ENCODE data around the gene FXR2.

Gene FXR2

GRCh38 chr17:7569571-7569970 lies 45.1 kb downstream of the FXR2 start:
- DNase-seq: no peak

DNA sequence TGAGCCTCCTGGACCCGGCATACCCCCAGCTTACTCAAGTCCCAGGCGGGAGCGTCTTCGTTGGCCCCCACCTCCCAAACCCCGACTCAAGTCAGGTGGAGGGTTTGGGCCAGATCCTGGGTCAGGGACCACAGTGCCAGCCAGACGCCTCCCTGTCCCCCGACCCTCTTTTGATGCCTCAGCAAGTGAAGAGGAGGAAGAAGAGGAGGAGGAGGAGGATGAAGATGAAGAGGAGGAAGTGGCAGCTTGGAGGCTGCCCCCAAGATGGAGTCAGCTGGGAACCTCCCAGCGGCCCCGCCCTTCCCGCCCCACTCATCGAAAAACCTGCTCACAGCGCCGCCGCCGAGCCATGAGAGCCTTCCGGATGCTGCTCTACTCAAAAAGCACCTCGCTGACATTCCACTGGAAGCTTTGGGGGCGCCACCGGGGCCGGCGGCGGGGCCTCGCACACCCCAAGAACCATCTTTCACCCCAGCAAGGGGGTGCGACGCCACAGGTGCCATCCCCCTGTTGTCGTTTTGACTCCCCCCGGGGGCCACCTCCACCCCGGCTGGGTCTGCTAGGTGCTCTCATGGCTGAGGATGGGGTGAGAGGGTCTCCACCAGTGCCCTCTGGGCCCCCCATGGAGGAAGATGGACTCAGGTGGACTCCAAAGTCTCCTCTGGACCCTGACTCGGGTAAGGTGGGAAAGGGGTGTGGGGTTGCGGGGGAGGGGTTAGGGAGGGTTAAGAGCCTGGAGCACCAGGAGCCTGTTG lies 51.4 kb downstream of the FXR2 start:
- no peak for DNase-seq

GRCh38 chr17:7562208-7562605 lies 52.5 kb downstream of the FXR2 start:
- DNase-seq: no peak

- DNase-seq: peak; percentile 54 to 93
Observed at GRCh38 chr17:7561589-7562207, 53.0 kb downstream of the FXR2 start, which contains the start of gene SENP3. Gene SENP3 (plus strand): TSS chr17:7561919. CDS start chr17:7563077, 1,158 bp downstream.

DNA sequence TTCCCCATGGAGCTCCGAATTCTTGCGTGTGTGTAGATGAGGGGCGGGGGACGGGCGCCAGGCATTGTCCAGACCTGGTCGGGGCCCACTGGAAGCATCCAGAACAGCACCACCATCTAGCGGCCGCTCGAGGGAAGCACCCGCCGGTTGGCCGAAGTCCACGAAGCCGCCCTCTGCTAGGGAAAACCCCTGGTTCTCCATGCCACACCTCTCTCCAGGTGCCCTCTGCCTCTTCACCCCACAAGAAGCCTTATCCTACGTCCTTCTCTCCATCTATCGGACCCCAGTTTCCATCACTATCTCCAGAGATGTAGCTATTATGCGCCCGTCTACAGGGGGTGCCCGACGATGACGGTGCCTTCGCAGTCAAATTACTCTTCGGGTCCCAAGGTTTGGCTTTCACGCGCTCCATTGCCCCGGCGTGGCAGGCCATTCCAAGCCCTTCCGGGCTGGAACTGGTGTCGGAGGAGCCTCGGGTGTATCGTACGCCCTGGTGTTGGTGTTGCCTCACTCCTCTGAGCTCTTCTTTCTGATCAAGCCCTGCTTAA lies 53.6 kb downstream of the FXR2 start:
- peak; percentile 50 to 85 for DNase-seq

GRCh38 chr17:7560172-7561027 lies 54.3 kb downstream of the FXR2 start:
- DNase-seq: no peak

- no peak for DNase-seq
Observed at GRCh38 chr17:7559320-7560171, 55.2 kb downstream of the FXR2 start.

GRCh38 chr17:7558544-7559319 lies 56.0 kb downstream of the FXR2 start, which contains the start of gene TNFSF13:
Gene TNFSF13 (plus strand): TSS chr17:7558750. CDS start chr17:7559040, 290 bp downstream.
- DNase-seq: no peak

DNA sequence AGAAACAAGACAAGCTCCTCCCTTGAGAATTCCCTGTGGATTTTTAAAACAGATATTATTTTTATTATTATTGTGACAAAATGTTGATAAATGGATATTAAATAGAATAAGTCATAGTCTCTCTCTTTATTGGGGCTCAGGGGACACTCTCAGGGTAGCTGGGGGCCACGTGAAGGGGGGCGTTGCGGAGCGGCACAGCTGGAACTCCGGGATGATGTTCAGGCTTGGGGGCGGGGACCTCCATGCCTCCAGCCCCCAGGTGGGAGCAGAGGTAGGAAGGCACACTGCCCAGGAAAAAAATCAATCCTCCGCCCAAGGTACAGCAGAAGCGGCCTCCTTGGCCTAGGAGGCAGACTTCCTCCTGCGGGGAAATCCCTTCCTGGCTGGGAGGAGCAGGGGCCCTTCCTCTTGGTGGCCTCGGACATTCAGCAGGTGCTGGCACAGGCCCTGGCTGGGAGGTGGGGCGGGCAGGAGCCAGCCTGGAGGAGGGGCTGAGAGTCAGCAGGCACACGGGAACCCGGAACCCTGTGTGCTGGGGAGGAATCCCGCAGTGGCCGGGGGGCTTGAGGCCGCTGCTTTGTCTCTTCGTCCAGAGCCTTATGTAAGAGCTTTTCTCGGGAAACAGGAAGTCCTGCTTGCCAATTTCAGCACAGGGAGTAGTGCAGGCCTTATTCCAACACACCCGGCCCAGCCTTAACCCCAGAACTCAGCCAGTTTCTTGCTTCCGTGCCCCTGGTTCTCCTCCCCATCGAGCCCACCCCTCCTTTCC lies 56.7 kb downstream of the FXR2 start:
- DNase-seq: peak in 1 of 2 experiments; percentile 19

DNA sequence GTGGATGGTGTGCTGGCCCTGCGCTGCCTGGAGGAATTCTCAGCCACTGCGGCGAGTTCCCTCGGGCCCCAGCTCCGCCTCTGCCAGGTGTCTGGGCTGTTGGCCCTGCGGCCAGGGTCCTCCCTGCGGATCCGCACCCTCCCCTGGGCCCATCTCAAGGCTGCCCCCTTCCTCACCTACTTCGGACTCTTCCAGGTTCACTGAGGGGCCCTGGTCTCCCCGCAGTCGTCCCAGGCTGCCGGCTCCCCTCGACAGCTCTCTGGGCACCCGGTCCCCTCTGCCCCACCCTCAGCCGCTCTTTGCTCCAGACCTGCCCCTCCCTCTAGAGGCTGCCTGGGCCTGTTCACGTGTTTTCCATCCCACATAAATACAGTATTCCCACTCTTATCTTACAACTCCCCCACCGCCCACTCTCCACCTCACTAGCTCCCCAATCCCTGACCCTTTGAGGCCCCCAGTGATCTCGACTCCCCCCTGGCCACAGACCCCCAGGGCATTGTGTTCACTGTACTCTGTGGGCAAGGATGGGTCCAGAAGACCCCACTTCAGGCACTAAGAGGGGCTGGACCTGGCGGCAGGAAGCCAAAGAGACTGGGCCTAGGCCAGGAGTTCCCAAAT lies 57.4 kb downstream of the FXR2 start:
- no peak for DNase-seq

DNA sequence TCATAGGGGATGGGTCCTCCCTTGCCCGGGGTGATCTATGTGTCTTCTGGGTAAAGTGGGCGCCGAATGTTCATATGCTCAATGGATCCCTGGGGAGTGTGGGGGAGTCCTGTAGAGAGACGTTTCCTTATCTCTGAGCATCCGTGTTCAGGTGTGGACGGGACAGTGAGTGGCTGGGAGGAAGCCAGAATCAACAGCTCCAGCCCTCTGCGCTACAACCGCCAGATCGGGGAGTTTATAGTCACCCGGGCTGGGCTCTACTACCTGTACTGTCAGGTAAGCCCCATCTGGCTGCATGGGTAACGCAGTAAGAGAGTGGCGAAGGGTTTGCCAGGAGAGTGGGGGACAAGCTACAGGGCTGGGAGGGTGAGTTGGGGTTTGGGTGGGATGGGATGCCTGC lies 58.1 kb downstream of the FXR2 start:
- no peak for DNase-seq

- no peak for DNase-seq
Observed at GRCh38 chr17:7555320-7555948, 59.3 kb downstream of the FXR2 start.

- DNase-seq: no peak
Observed at GRCh38 chr17:7553356-7553755, 61.3 kb downstream of the FXR2 start.

DNA sequence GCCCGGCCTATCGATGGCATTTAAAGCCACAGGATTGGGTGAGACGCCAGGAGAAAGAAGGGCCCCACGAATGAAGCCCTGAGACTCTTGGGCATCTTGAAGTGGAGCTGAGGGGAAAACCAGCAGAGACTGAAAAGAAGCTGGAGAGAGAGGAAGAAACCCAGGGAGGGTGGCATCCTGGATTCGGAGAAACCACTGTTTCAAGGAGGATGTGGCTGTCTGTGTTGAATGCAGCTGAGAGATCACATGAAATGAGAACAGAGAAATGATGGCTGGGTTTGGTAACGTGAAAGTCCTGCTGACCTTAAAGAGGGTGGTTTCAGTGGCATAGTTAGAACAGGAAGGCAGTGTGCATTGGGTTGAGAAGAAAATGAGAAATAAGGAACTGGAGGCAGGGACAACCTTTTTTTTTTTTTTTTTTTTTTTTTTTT lies 62.1 kb downstream of the FXR2 start:
- DNase-seq: no peak

- DNase-seq: no peak
Observed at GRCh38 chr17:7551396-7551795, 63.3 kb downstream of the FXR2 start.

DNA sequence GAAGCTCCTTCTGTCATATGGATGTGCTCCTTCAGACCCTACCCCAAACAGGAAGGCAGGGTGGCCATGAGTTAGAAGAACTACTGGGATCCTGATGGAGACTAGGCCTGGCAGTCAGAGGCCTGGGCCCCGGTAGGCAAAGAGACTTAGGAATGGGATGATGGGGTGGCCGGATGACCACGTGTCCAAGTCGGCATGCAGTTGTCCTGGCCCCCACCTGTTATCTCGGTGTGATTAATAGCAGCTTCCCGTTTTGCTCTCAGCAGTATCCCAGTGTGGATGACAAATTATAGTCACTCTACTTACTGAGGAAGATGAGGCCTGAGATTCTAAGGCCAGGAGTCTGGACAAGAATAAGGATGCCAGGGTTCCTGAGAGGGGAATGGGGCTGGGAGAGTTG lies 64.4 kb downstream of the FXR2 start:
- no peak for DNase-seq

DNA sequence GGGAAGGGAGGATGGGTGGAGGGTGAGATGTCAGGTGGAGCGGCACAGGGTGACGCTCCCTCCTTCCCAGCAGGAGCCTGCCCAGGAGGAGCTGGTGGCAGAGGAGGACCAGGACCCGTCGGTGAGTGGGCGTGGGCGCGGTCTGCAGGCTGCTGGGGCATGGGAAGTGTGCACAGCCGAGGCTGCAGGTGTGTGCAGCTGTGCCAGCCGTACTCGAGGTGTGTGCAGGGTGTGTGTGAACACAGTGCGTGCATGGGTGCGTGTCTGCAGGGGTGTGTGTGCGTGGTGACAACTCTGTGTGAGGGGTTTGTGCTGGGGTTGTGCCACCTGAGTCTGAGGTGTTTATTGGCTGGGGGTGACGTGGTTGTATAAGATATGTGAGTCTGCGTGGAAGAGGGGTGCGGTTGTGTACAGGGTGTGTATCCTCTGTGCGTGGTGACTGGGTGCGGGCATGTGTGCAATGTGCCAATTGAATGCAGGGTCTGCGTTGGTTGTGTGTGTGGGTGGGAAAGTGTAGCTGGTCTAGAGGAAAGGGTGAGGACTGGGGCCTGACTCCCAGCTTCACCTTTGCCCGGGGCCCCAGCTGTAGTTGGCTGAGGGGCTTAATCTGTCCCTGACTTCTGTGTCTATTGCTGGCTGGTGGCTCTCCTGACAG lies 65.2 kb downstream of the FXR2 start:
- DNase-seq: no peak

DNA sequence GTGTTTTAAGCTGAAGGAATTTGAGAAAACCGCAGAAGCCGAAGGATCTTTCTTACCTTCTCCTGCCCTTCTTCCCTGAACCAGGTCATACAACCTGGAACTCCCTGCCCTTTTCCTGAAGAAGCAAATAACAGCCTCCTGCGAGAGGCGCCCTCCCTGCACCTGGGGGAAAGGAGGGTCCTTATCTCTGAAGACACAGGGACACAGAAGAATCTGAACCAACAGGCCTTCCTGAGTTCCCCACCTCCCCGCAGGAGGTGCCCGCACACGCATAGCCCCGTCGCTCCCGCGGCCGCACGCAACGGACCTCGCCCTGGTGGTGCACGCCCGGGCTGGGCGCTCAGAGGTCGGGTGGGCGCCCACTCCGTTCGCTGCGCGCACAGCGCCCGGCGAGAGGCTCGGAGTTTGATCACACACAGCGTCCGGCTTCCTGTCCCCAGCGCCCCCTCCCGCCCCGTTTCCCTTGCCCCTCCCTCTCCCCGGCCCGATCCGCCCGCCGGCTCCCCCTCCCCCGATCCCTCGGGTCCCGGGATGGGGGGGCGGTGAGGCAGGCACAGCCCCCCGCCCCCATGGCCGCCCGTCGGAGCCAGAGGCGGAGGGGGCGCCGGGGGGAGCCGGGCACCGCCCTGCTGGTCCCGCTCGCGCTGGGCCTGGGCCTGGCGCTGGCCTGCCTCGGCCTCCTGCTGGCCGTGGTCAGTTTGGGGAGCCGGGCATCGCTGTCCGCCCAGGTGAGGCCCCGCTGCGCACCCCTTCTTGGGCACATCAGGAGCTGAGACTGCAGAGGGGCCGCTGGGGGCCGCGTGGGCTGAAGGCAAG lies 65.9 kb downstream of the FXR2 start, which contains the start of gene TNFSF12:
Gene TNFSF12 (plus strand): TSS at position 474 of the 816 bp plus-strand sequence. CDS start 96 bp downstream, at position 570.
- DNase-seq: no peak

All from NCI-H446 (cell line).